WTC11 (cell line): ENCODE data around the gene FBN2. TPM values are rescaled to one million over a fixed set of nuclear protein-coding genes. Genes with fewer than 3 reads are reported as not detected.

Experiments
- ATAC-seq: fragments of 200-7000 bp; cut with Tn5 transposase; 2 replicates; pipeline ENCODE4 v1.10.0; 2021; ENCODE audit warnings: mild to moderate bottlenecking, moderate library complexity
- CTCF ChIA-PET: fragments of 300-600 bp; sonication (Branson Sonifier 250); formaldehyde crosslinking; loops from one replicate; lab custom pipeline; 2021; ENCODE audit warnings: antibody characterized with exemption; lab: Charles Lee
- POLR2A ChIA-PET: fragments of 350-600 bp; sonication (Branson Sonifier 250); formaldehyde crosslinking; loops from one replicate; lab custom pipeline; 2021; ENCODE audit warnings: antibody characterized with exemption; lab: Charles Lee
- DNase-seq: peaks from one replicate; pipeline ENCODE4 v3.0.0; 2021; ENCODE audit warnings: low spot score
- H3K27ac Mint-ChIP-seq: 2 replicates; pipeline ENCODE4 v1.8.0; 2021; ENCODE audit warnings: mixed read lengths
- H3K27me3 Mint-ChIP-seq: 2 replicates; pipeline ENCODE4 v1.8.0; 2021; ENCODE audit warnings: low read depth, mild to moderate bottlenecking, moderate library complexity, mixed read lengths
- H3K36me3 Mint-ChIP-seq: 2 replicates; pipeline ENCODE4 v1.8.0; 2021; ENCODE audit warnings: mixed read lengths
- H3K4me1 Mint-ChIP-seq: 2 replicates; pipeline ENCODE4 v1.8.0; 2022; ENCODE audit warnings: mixed read lengths
- H3K4me3 Mint-ChIP-seq: 2 replicates; pipeline ENCODE4 v1.8.0; 2021; ENCODE audit warnings: mild to moderate bottlenecking, moderate library complexity, mixed read lengths
- H3K9me3 Mint-ChIP-seq: 2 replicates; pipeline ENCODE4 v1.8.0; 2021; ENCODE audit warnings: mixed read lengths
- ARID4B ChIP-seq: sonication (generic); formaldehyde crosslinking; IDR thresholded peaks from 2 replicates; pipeline ENCODE4 v1.8.0; 2023; ENCODE audit warnings: missing genetic modification reagents, mild to moderate bottlenecking, borderline replicate concordance
- ATF1 ChIP-seq: sonication (generic); formaldehyde crosslinking; IDR thresholded peaks from 2 replicates; pipeline ENCODE4 v1.8.1; 2023; ENCODE audit warnings: mild to moderate bottlenecking, moderate library complexity, missing genetic modification reagents
- FOXJ3 ChIP-seq: sonication (generic); formaldehyde crosslinking; IDR thresholded peaks from 2 replicates; pipeline ENCODE4 v1.9.0; 2021; ENCODE audit warnings: missing genetic modification reagents, mild to moderate bottlenecking, borderline replicate concordance
- FOXK1 ChIP-seq: sonication (generic); formaldehyde crosslinking; IDR thresholded peaks from 2 replicates; pipeline ENCODE4 v1.8.0; 2022; ENCODE audit warnings: mild to moderate bottlenecking, moderate library complexity, missing genetic modification reagents
- FOXP1 ChIP-seq: sonication (generic); formaldehyde crosslinking; IDR thresholded peaks from 2 replicates; pipeline ENCODE4 v1.8.0; 2022; ENCODE audit warnings: missing genetic modification reagents, mild to moderate bottlenecking, moderate library complexity, borderline replicate concordance
- FOXP4 ChIP-seq: sonication (generic); formaldehyde crosslinking; IDR thresholded peaks from 2 replicates; pipeline ENCODE4 v1.8.0; 2022; ENCODE audit warnings: mild to moderate bottlenecking, missing genetic modification reagents
- GTF2I ChIP-seq: fragments of 250-450 bp; sonication (Bioruptor Pico); conservative IDR thresholded peaks from 2 replicates; pipeline ENCODE4 v1.4.0; 2021; ENCODE audit warnings: mild to moderate bottlenecking
- JAZF1 ChIP-seq: fragments of 250-450 bp; sonication (Bioruptor Pico); IDR thresholded peaks from 2 replicates; pipeline ENCODE4 v1.9.0; 2021; ENCODE audit warnings: moderate library complexity, mild to moderate bottlenecking, inconsistent platforms
- MYBL2 ChIP-seq: sonication (generic); formaldehyde crosslinking; IDR thresholded peaks from 2 replicates; pipeline ENCODE4 v1.8.1; 2023; ENCODE audit warnings: mild to moderate bottlenecking, moderate library complexity, missing genetic modification reagents
- NR2C2 ChIP-seq: sonication (generic); formaldehyde crosslinking; IDR thresholded peaks from 2 replicates; pipeline ENCODE4 v1.8.0; 2022; ENCODE audit warnings: mild to moderate bottlenecking, missing genetic modification reagents
- PRDM15 ChIP-seq: sonication (generic); formaldehyde crosslinking; IDR thresholded peaks from 2 replicates; pipeline ENCODE4 v1.8.0; 2022; ENCODE audit warnings: missing genetic modification reagents
- PREB ChIP-seq: sonication (generic); formaldehyde crosslinking; IDR thresholded peaks from 2 replicates; pipeline ENCODE4 v1.8.1; 2022; ENCODE audit warnings: mild to moderate bottlenecking, missing genetic modification reagents, moderate library complexity, borderline replicate concordance
- PRRX2 ChIP-seq: fragments of 250-450 bp; sonication (Bioruptor Pico); IDR thresholded peaks from 2 replicates; pipeline ENCODE4 v1.8.0; 2021; ENCODE audit warnings: mild to moderate bottlenecking
- RELA ChIP-seq: sonication (generic); formaldehyde crosslinking; IDR thresholded peaks from 2 replicates; pipeline ENCODE4 v1.8.1; 2022; ENCODE audit warnings: missing genetic modification reagents, mild to moderate bottlenecking, borderline replicate concordance
- SMAD3 ChIP-seq: sonication (generic); formaldehyde crosslinking; IDR thresholded peaks from 2 replicates; pipeline ENCODE4 v1.8.0; 2022; ENCODE audit warnings: missing genetic modification reagents, mild to moderate bottlenecking, borderline replicate concordance
- ZNF121 ChIP-seq: sonication (generic); formaldehyde crosslinking; IDR thresholded peaks from 2 replicates; pipeline ENCODE4 v1.8.0; 2023; ENCODE audit warnings: missing genetic modification reagents
- ZNF317 ChIP-seq: sonication (generic); formaldehyde crosslinking; IDR thresholded peaks from 2 replicates; pipeline ENCODE4 v1.8.1; 2023; ENCODE audit warnings: low read depth, mild to moderate bottlenecking, moderate library complexity, missing genetic modification reagents, borderline replicate concordance
- ZNF532 ChIP-seq: fragments of 250-450 bp; sonication (Bioruptor Pico); IDR thresholded peaks from 2 replicates; pipeline ENCODE4 v1.9.0; 2021; ENCODE audit warnings: mild to moderate bottlenecking, borderline replicate concordance
- total RNA-seq: library from RNA; stranded (reverse); gene quantifications from 3 replicates; pipeline ENCODE4 v1.2.3, GENCODE V29; 2021

FBN2 gene
- total RNA-seq, 1 experiment from 2014 or later = 56.7 TPM

GRCh38 chr5:128279345-128279744, 258.7 kb downstream of the FBN2 start (continued):
- TF ChIP-seq ZNF317 (no peak), MYBL2 (CRISPR knock-in tag) (no peak)

GRCh38 chr5:128276537-128277216, 261.4 kb downstream of the FBN2 start:
- no peaks in the 10 kb centered on the region for H3K4me1 Mint-ChIP-seq
- no peaks in the 10 kb centered on the region for H3K9me3 Mint-ChIP-seq
- TF ChIP-seq GTF2I (CRISPR knock-in tag) = no peak
- TF ChIP-seq ZNF532 = no peak
- no peak for TF ChIP-seq FOXK1 (CRISPR knock-in tag)
- no peak for TF ChIP-seq JAZF1 (CRISPR knock-in tag)
- no peak for TF ChIP-seq ZNF121 (CRISPR knock-in tag)
- no peak for TF ChIP-seq RELA (CRISPR knock-in tag)
- TF ChIP-seq PRRX2 = no peak
- no peak for TF ChIP-seq PREB (CRISPR knock-in tag)
- TF ChIP-seq FOXJ3 (CRISPR knock-in tag) = no peak
- no peak for TF ChIP-seq PRDM15 (CRISPR knock-in tag)
- TF ChIP-seq NR2C2 (CRISPR knock-in tag) = no peak
- no peak overlapping the region for H3K27ac Mint-ChIP-seq
- no peaks in the 10 kb centered on the region for H3K27me3 Mint-ChIP-seq
- CTCF ChIA-PET = no interaction called here
- peaks cover 3% of the 10 kb centered on the region; the same call in 1 of the 2 replicates for H3K36me3 Mint-ChIP-seq
- ATAC-seq (no peak), DNase-seq (no peak)
- POLR2A ChIA-PET = no interaction called here
- H3K4me3 Mint-ChIP-seq = no peak overlapping the region

- CTCF ChIA-PET = no interaction called here
- Mint-ChIP-seq H3K4me1 (peaks cover 6% of the 10 kb centered on the region; the same call in 1 of the 2 replicates), H3K36me3 (peaks cover 3% of the 10 kb centered on the region; the same call in 1 of the 2 replicates)
- TF ChIP-seq ATF1 (CRISPR knock-in tag) (no peak), FOXP1 (CRISPR knock-in tag) (no peak), SMAD3 (CRISPR knock-in tag) (no peak), FOXP4 (CRISPR knock-in tag) (no peak), ARID4B (no peak)
These were observed 263.6 kb downstream of the FBN2 start for GRCh38 chr5:128274441-128274840.

More at GRCh38 chr5:128274441-128274840, 263.6 kb downstream of the FBN2 start:
- no peaks in the 10 kb centered on the region for H3K27me3 Mint-ChIP-seq
- ATAC-seq = no peak
- no peaks in the 10 kb centered on the region for H3K9me3 Mint-ChIP-seq
- H3K27ac Mint-ChIP-seq = no peak overlapping the region
- H3K4me3 Mint-ChIP-seq = no peak overlapping the region
- POLR2A ChIA-PET = no interaction called here
- no peak for DNase-seq
